COLO829 (cell line): Measurements from ENCODE around the gene AK9.
"Not testable (repeated sequence)": the region's sequence is repeated elsewhere in the genome, so short reads cannot be mapped to it uniquely, and the experiment has no call there.

Source experiments
- DNase-seq: peaks from one replicate; pipeline ENCODE4 v3.0.0; 2012; ENCODE audit warnings: low spot score

AK9 gene

GRCh38 chr6:109695468-109695867 is 4.5 kb upstream of the AK9 start:
- DNase-seq, result no peak

- DNase-seq, result no peak
Observed at GRCh38 chr6:109693111-109693510, 2.1 kb upstream of the AK9 start.

- DNase-seq, result no peak
Observed at GRCh38 chr6:109690373-109690736, 647 bp downstream of the AK9 start.

- no peak for DNase-seq
Observed at GRCh38 chr6:109687271-109687761, 3.7 kb downstream of the AK9 start.

- DNase-seq, result no peak
Observed at GRCh38 chr6:109686566-109687265, 4.3 kb downstream of the AK9 start.

- DNase-seq, result not testable (repeated sequence)
Observed at GRCh38 chr6:109678661-109679505, 12.1 kb downstream of the AK9 start.

GRCh38 chr6:109678240-109678639 is 12.8 kb downstream of the AK9 start:
- DNase-seq, result no peak

GRCh38 chr6:109676724-109677123 is 14.3 kb downstream of the AK9 start:
- DNase-seq, result no peak

- DNase-seq, result no peak
Observed at GRCh38 chr6:109672839-109673238, 18.2 kb downstream of the AK9 start.

- DNase-seq, result no peak
Observed at GRCh38 chr6:109672175-109672574, 18.8 kb downstream of the AK9 start.

- DNase-seq, result no peak
Observed at GRCh38 chr6:109671733-109672132, 19.3 kb downstream of the AK9 start.

GRCh38 chr6:109669811-109670210 is 21.2 kb downstream of the AK9 start:
- no peak for DNase-seq

GRCh38 chr6:109662192-109662591 is 28.8 kb downstream of the AK9 start:
- no peak for DNase-seq

GRCh38 chr6:109660526-109661320 is 30.3 kb downstream of the AK9 start:
- no peak for DNase-seq

GRCh38 chr6:109655761-109656262 is 35.2 kb downstream of the AK9 start:
- DNase-seq, result no peak

GRCh38 chr6:109653264-109653663 is 37.7 kb downstream of the AK9 start:
- DNase-seq, result no peak

GRCh38 chr6:109644131-109644530 is 46.9 kb downstream of the AK9 start:
- DNase-seq, result no peak

- DNase-seq, result no peak
Observed at GRCh38 chr6:109632405-109632804, 58.6 kb downstream of the AK9 start.

- DNase-seq, result no peak
Observed at GRCh38 chr6:109631403-109631802, 59.6 kb downstream of the AK9 start.

GRCh38 chr6:109628158-109629000 is 62.6 kb downstream of the AK9 start:
- no peak for DNase-seq

GRCh38 chr6:109626311-109626710 is 64.7 kb downstream of the AK9 start:
- DNase-seq, result no peak
